GM12865 (cell line): ENCODE data around the gene ACOX3.

Experiments
- DNase-seq: peaks from one replicate; pipeline ENCODE4 v3.0.0; 2010; ENCODE audit warnings: low read depth
- H3K4me3 ChIP-seq: 2 replicates; pipeline ENCODE4 v1.5.1; 2011; ENCODE audit warnings: mild to moderate bottlenecking, low read depth, low read length, control low read depth
- TF ChIP-seq, protein P1 (sequence below): IDR thresholded peaks from 2 replicates; pipeline ENCODE4 v1.5.1; 2011; ENCODE audit warnings: low read length, control low read depth, low read depth, inconsistent platforms; ENCODE audit not compliant: insufficient read depth; ENCODE audit errors: missing control alignments

ACOX3 gene

DNA sequence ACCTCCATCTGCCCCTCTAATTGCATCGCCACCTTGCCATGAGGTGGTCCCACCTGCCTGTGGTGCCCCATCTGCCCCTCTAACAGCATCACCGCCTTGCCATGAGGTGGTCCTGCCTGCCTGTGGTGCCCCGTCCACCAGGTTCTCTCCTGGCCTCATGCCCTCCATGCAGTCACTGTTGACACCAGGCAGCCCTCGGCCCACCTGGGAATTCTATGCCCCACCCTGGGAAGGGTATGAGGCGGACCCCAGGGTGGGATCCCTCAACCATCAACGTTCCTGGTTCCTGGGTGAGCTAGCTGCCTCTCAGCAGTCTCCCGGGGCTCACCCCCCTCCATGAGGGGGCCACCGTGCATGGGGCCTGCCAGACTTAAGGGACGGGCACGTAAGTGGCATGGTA lies 38.9 kb downstream of the ACOX3 start:
- no peak overlapping the region for H3K4me3 ChIP-seq
- TF ChIP-seq, protein P1, sequence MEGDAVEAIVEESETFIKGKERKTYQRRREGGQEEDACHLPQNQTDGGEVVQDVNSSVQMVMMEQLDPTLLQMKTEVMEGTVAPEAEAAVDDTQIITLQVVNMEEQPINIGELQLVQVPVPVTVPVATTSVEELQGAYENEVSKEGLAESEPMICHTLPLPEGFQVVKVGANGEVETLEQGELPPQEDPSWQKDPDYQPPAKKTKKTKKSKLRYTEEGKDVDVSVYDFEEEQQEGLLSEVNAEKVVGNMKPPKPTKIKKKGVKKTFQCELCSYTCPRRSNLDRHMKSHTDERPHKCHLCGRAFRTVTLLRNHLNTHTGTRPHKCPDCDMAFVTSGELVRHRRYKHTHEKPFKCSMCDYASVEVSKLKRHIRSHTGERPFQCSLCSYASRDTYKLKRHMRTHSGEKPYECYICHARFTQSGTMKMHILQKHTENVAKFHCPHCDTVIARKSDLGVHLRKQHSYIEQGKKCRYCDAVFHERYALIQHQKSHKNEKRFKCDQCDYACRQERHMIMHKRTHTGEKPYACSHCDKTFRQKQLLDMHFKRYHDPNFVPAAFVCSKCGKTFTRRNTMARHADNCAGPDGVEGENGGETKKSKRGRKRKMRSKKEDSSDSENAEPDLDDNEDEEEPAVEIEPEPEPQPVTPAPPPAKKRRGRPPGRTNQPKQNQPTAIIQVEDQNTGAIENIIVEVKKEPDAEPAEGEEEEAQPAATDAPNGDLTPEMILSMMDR, result no peak

DNA sequence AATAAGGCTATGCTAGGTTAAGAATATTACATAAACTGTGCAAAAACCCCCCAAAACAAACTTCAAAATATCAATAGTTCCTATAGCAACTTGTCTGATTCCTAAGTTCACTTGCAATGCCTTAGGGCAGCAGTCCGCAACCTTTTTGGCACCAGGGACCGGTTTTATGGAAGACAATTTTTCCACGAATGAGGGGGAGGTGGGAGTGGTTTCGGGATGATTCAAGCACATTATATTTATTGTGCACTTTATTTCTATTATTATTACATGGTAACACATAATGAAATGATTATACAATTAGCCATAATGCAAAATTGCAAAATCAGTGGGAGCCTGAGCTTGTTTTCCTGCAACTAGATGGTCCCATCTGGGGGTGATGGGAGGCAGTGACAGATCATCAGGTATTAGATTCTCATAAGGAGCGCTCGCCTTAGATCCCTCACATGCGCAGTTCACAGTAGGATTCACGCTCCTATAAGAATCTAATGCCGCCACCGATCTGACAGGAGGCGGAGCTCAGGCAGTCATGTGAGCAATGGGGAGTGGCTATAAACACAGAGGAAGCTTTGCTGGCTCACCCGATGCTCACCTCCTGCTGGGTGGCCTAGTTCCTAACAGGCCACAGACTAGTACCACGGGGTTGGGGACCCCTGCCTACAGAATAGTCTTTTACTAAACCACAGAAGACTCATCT lies 39.7 kb downstream of the ACOX3 start:
- DNase-seq, result no peak
- no peak overlapping the region for H3K4me3 ChIP-seq
- TF ChIP-seq, protein P1, result no peak

More for the DNA sequence above, 38.9 kb downstream of the ACOX3 start:
- no peak for DNase-seq

DNA sequence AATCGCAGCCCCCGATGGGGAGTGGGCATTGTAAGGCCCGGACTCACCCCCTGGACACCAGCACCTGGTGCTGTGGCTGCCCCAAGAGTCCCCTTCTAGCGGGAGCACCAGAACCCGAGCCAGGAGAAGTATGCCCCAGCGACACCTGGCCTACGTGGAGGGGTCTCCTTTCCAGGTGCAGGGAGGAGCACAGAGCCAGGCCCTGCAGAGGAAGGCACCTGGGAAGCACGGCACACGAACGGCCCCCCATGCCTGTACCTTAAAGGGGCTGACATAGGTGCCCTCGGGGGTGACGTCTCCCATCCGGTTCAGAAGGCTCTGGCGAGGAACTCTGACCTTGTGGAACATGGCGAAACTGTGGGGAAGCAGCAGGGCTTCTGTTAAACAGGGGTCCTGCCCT lies 41.2 kb downstream of the ACOX3 start:
- H3K4me3 ChIP-seq, result no peak overlapping the region
- TF ChIP-seq, protein P1, result no peak
- no peak for DNase-seq

DNA sequence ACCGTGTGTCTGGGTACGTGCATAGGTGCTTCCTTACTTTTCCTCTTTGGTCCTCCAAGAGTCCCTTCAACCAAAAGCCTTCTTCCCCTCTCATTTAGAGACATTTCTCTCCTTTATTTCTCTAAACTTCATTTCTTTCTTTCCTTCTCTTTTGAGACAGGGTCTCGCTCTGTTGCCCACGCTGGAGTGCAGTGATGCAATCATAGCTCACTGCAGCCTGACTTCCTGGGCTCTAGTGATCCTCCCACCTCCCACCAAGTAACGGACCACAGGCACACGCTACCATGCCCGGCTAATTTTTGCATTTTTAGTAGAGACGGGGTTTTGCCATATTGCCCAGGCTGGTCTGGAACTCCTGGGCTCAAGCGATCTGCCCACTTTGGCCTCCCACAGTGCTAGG lies 42.2 kb downstream of the ACOX3 start:
- no peak for DNase-seq
- no peak overlapping the region for H3K4me3 ChIP-seq
- TF ChIP-seq, protein P1, result no peak

DNA sequence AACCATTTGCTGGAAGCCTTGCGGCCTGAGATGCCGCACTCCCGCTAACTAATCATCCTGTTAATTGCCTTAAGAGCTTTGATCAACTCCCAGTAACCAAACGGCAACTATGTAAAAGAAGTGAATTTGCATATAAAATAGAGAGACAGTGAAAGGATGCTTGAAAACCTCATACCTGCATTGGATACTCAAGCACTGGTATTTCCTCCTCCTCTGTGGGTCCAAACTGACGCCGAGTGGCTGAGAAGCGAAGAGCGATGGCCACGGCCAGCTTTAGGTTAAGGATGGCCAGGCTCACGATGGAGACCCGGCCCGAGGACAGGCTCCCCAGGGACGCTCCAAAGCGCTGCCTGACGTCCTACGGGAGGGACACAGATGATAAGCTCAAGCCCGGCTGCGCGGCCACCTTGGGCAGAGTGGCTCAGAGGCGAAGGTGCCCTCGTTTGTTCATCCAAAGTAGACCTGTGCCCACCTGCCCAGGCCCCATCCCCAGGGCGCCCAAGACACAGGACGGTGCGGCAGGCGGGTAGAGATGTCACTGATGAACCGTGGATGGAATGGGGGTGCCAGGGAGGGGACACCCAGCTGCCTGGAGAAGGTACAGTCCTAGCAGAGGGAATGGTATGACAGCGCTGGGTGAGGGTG lies 43.6 kb downstream of the ACOX3 start:
- DNase-seq, result no peak
- TF ChIP-seq, protein P1, result no peak
- no peak overlapping the region for H3K4me3 ChIP-seq

DNA sequence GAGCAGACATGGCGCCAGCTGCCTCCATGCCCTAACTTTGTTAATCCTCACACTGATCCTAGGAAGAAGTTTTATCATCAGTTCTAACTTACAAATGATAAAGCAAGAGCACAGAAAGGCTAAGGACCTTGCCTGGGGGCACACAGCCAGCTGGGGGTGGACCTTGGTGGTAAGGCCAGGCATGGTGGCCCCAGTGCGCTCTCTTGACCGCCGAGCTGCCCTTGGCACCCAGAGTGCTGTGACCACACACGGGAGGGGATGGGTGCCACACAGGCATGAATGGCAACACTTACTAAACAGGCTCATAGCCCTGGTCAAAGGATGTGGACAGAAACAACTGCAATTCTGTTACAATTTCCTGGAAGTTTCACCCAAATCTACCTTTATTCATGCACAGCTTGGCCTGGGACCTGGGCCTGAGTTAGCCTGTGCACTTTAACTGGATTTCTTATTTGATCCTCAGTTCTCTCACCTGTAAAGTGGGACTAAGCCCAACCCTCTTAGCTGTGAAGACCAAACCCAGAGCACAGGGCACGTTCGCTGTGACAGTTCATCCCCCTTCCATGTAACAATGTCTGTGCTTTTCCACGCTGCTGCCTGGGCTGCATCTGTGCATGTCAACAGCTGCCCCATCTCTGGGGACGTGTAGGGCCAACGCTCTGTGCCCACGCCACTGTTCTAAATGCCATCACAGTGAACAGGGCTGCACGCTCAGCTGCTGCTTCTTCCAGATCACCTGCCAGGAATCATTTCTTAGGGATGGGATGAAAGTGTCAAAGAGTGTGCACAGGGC lies 44.8 kb downstream of the ACOX3 start:
- no peak overlapping the region for H3K4me3 ChIP-seq
- DNase-seq, result no peak
- TF ChIP-seq, protein P1, result no peak
